Activated T-helper 9 cell treated with anti-CD3 and anti-CD28 coated beads, Interleukin-2, amount 50 U/mL, for 16 hours (primary cell): Measurements from ENCODE around the gene INAFM2.

Source experiments
- DNase-seq: peaks from one replicate; pipeline ENCODE4 v3.0.0-alpha.2; 2020; ENCODE audit warnings: low read depth

The INAFM2 gene

GRCh38 chr15:40323239-40323952 is at the start of gene INAFM2:
Gene INAFM2, plus strand, starts transcription at chr15:40323692. Its CDS starts 364 bp downstream, at chr15:40324056.
- DNase-seq: peak; percentile 86

GRCh38 chr15:40274350-40275274 is 48.9 kb upstream of the INAFM2 start:
- peak; percentile 81 for DNase-seq

GRCh38 chr15:40275523-40275922 is 48.0 kb upstream of the INAFM2 start:
- DNase-seq: no peak

- no peak for DNase-seq
These were observed 47.5 kb upstream of the INAFM2 start for GRCh38 chr15:40275954-40276353.

- no peak for DNase-seq
These were observed 46.6 kb upstream of the INAFM2 start for GRCh38 chr15:40276927-40277326.

- DNase-seq: no peak
These were observed 46.0 kb upstream of the INAFM2 start for GRCh38 chr15:40277471-40277870.

- no peak for DNase-seq
These were observed 45.5 kb upstream of the INAFM2 start for GRCh38 chr15:40278026-40278425.

- peak; percentile 52 for DNase-seq
These were observed 43.9 kb upstream of the INAFM2 start for GRCh38 chr15:40279437-40280141.

GRCh38 chr15:40280260-40281056 is 43.0 kb upstream of the INAFM2 start:
- DNase-seq: no peak

- DNase-seq: no peak
These were observed 42.3 kb upstream of the INAFM2 start for GRCh38 chr15:40281057-40281800.

- DNase-seq: no peak
These were observed 41.7 kb upstream of the INAFM2 start for GRCh38 chr15:40281801-40282146.

GRCh38 chr15:40282147-40282868 is 41.2 kb upstream of the INAFM2 start:
- DNase-seq: peak; percentile 28

GRCh38 chr15:40282869-40283614 is 40.5 kb upstream of the INAFM2 start, which contains the start of gene ANKRD63:
Gene ANKRD63, minus strand, starts transcription at chr15:40283064. Its CDS starts 478 bp downstream, at chr15:40282586.
- DNase-seq: peak; percentile 32

- DNase-seq: no peak
These were observed 39.7 kb upstream of the INAFM2 start for GRCh38 chr15:40283615-40284300.

GRCh38 chr15:40285151-40285550 is 38.3 kb upstream of the INAFM2 start:
- no peak for DNase-seq

- no peak for DNase-seq
These were observed 37.9 kb upstream of the INAFM2 start for GRCh38 chr15:40285554-40286011.

GRCh38 chr15:40286061-40286532 is 37.4 kb upstream of the INAFM2 start:
- no peak for DNase-seq

- DNase-seq: no peak
These were observed 36.7 kb upstream of the INAFM2 start for GRCh38 chr15:40286794-40287193.

- no peak for DNase-seq
These were observed 36.0 kb upstream of the INAFM2 start for GRCh38 chr15:40287505-40287904.
